HG03521 (cell line): ENCODE measurements around the gene CALHM1.
"Not testable (repeated sequence)": the region's sequence is repeated elsewhere in the genome, so short reads cannot be mapped to it uniquely, and the experiment has no call there.

Experiments
- ATAC-seq: cut with Tn5 transposase; IDR thresholded peaks from one replicate; pipeline ENCODE4 v1.9.1; 2021; ENCODE audit warnings: mild to moderate bottlenecking, moderate library complexity; ENCODE audit not compliant: unreplicated experiment

The CALHM1 gene

DNA sequence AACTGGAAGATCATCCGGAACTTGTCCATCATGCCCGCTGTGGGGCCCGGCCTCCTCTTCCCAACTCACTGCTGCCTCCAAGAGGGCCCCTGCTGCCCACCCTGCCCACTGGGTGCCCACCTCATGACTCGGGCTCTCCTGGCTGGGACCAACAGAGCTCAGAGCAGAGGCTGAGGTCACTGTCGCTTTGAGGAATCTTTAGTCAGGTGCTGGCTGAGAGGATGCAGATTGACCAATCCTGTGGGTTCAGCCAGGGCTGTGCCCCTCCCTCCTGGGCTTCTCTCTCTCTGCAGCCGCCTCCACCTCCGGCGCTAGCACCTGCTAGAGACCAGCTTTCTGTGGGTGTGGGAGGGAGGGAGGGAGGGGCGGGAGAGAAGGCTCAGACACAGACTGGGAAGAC lies at the start of gene CALHM1:
Gene CALHM1, minus strand, starts transcription at position 181 of the 400 bp plus-strand sequence. Its CDS starts 149 bp downstream, at position 32.
- ATAC-seq: peak; percentile 63

- ATAC-seq: no peak
Measured at GRCh38 chr10:103507235-103508191, 48.8 kb upstream of the CALHM1 start.

DNA sequence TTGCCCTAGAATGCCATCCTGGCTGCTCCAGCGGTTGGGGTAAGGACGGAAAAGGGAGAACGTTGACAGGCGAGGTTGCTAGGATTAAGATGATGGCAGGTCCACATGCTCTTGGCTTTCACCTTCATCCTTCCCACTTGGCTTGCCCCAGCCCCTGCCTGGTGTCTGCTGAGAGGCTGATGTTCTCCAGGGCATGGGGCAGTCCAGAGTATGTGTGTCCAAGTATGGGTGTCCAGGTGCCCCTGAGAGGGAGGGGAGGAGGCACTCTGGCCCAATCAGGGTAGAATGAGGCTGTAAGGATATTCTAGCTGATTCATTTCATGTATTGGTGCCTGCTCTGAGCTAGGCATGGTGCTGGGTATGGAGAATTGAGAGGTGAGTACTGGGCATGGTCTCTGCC lies 47.4 kb upstream of the CALHM1 start:
- ATAC-seq: no peak

GRCh38 chr10:103504181-103504783 lies 45.6 kb upstream of the CALHM1 start:
- ATAC-seq: no peak

DNA sequence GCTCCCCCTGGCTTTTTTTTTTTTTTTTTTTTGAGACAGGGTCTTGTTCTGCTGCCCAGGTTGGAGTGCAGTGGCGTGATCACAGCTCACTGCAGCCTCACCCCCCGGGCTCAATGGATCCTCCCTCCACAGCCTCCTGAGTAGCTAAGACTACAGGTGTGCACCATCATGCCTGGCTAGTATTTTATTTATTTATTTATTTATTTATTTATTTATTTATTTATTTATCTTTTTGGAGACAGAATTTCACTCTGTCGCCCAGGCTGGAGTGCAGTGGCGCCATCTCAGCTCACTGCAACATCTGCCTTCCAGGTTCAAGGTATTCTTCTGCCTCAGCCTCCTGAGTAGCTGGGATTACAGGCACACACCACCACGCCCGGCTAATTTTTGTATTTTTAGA lies 45.1 kb upstream of the CALHM1 start:
- ATAC-seq: not testable (repeated sequence)

DNA sequence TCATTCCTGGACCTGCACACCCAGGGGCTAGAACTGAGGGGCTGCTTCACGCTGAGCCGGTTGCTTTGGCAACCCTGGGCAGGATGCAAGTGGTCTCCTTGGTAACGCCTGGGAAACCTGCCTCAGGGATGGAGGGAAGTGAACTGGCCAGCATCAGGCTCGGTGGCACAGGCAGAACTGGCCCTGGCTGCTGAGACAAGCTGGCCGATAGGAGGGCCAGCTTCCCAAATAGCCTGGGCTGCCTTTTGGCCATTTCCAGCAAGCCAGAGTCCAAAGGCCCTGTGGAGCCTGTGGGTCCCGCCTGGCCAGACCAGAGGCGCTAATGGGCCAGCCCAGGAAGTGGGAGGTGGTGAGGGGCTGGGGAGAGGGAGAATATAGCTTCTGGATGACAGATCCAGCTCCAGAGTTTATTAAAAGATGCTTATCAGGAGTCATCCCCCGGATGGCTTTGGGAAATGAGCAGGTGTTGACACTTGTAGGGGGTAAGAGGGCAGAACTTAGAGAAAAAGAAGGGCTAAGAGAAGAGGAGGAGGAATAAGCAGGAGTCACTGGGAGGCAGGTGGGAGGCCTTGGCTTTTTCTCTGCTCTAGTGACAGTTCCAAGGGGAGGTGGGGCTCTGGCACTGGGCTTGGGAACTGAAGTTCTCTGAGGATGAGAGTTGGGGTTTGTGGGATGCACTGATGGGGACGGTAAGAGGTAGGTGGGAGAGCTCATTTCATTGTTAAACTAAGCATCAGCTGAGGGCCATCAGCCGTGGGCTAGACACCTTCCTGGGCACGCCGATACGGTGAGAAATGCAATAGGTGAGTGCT lies 44.4 kb upstream of the CALHM1 start:
- no peak for ATAC-seq

- no peak for ATAC-seq
Measured at GRCh38 chr10:103501186-103501585, 42.5 kb upstream of the CALHM1 start.

- no peak for ATAC-seq
Measured at GRCh38 chr10:103500481-103500880, 41.8 kb upstream of the CALHM1 start.

GRCh38 chr10:103499881-103500280 lies 41.2 kb upstream of the CALHM1 start:
- no peak for ATAC-seq

DNA sequence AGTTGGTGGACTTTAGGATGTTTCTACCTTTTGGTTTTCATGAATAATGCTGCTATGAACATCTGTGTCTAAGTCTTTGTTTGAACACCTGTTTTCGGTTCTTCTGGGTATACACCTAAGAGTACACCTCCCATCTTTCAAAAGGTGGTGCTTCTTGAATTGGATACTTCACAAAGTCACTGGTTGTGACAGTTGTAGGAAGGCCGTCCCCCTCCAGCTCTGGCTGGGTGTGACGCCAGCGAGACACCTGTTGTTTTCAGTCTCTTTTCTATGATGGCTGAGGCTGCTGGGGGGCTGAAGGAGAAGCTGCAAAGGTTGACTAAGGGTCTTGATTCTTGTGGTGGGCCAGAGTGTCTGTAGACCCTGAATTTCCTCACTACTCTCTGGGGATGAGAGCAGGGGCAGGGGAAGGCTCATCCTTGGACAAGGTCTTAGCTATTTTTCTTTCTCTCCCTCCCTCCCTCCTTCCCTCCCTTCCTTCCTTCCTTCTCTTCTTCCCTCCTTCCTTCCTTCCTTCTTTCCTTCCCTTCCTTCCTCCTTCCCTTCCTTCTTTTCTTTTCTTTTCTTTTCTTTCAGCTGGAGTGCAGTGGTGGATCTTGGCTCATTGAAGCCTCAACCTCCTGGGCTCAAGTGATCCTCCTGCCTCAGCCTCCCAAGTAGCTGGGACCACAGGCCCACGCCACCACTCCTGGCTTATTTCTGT lies 40.4 kb upstream of the CALHM1 start:
- no peak for ATAC-seq

GRCh38 chr10:103497161-103497915 lies 38.6 kb upstream of the CALHM1 start:
- ATAC-seq: no peak

GRCh38 chr10:103495321-103495720 lies 36.6 kb upstream of the CALHM1 start:
- ATAC-seq: no peak

- ATAC-seq: no peak
Measured at GRCh38 chr10:103493916-103494877, 35.5 kb upstream of the CALHM1 start.

DNA sequence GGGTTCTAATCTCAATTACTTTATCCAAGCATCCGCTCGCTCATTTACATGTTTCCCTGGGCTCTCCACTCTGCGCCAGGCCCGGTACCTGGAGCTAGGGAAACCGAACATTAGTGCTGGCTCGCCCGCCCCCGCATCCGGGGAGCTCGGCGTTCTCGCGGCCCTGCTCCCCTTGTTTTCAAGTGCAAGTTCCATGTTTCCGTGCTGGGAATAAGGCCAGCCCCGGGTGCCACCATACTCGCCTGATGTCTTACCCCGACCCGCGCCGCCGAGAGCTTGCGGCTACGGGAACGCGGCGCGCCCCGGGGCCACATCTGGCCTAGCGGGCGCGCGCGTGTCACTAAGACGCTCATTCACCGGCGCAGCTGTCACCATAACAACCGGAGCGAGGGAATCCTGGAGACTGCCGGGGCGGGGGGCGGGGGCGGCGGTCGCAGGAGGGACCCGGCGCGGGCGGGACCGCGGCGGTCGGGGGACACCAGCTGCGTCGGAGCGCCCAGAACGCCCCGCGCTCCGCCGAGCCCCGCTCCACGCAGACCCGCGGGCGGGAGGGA lies 34.7 kb upstream of the CALHM1 start, which contains the start of gene NEURL1:
Gene NEURL1, plus strand, starts transcription at position 344 of the 554 bp plus-strand sequence. CDS start 683 bp downstream, outside the sequence.
- ATAC-seq: no peak

DNA sequence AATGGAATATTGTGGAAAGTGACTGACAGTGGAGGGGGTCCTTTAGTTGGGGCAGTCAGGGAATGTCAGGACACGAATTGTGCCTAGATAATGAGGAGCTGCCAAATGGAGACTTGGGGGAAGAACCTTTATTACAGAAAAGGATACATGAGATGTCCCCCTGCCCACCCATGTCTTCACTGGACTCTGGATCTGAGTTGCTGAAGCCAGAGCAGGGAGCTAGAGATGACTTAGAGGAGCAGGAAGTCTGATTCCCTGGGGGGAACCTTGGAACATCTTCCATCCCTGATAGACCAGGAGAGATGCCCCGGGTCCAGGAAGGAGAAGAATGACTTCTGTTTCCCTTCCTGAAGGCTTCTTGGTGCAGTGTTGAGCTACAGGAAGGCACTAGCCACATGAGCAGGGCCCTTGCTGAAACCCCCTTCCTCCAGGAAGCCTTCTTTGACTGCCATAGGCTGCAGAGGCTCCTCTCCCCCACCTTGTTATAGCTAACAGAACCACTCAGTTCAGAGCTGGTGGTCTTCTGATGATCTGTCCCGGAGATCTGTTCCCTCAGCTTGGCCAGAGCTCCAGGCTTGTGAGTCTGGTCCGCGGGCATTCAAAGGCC lies 34.1 kb upstream of the CALHM1 start:
- no peak for ATAC-seq

- ATAC-seq: no peak
Measured at GRCh38 chr10:103491729-103492364, 33.1 kb upstream of the CALHM1 start.

- peak; percentile 16 for ATAC-seq
Measured at GRCh38 chr10:103490986-103491314, 32.2 kb upstream of the CALHM1 start.

GRCh38 chr10:103487410-103487708 lies 28.7 kb upstream of the CALHM1 start:
- ATAC-seq: no peak
